Esophagus mucosa (tissue), 1 donor: ENCODE results near the gene TMEM120B. TPM values are rescaled to one million over a fixed set of nuclear protein-coding genes. Genes with fewer than 3 reads are reported as not detected.

ENCODE experiments used
- ATAC-seq: fragments of 200-7000 bp; cut with Tn5 transposase; one replicate; pipeline ENCODE4 v1.9.1; 2020
- total RNA-seq: library from RNA; stranded (reverse); gene quantifications from one replicate; pipeline ENCODE4 v1.2.4, GENCODE V29; 2023
- donor health status: DM: yes; HTN: yes; CAD: no.

The TMEM120B gene
- total RNA-seq, 1 donor from 2014 or later, result 4.1 TPM

- ATAC-seq, result peak; percentile 2
These were observed 110.7 kb downstream of the TMEM120B start for GRCh38 chr12:121823101-121823726.

GRCh38 chr12:121823727-121824115, 111.2 kb downstream of the TMEM120B start:
- ATAC-seq, result no peak

- ATAC-seq, result no peak
These were observed 112.5 kb downstream of the TMEM120B start for GRCh38 chr12:121825041-121825523.

GRCh38 chr12:121826318-121827150, 114.0 kb downstream of the TMEM120B start:
- no peak for ATAC-seq

GRCh38 chr12:121827351-121828099, 115.0 kb downstream of the TMEM120B start:
- ATAC-seq, result peak; percentile 3

- ATAC-seq, result no peak
These were observed 115.8 kb downstream of the TMEM120B start for GRCh38 chr12:121828306-121828705.

- no peak for ATAC-seq
These were observed 116.3 kb downstream of the TMEM120B start for GRCh38 chr12:121828826-121829225.

- ATAC-seq, result no peak
These were observed 116.8 kb downstream of the TMEM120B start for GRCh38 chr12:121829250-121829918.

GRCh38 chr12:121830134-121830533, 117.6 kb downstream of the TMEM120B start:
- no peak for ATAC-seq

GRCh38 chr12:121830588-121831265, 118.2 kb downstream of the TMEM120B start:
- ATAC-seq, result no peak

Other genes with a start within 250 kb of the TMEM120B start
- gene KDM2B, start 131.7 kb upstream of the TMEM120B start, total RNA-seq, result 20.0 TPM
- gene ORAI1, start 86.2 kb upstream of the TMEM120B start, total RNA-seq, result 7.3 TPM
- gene MORN3, start 43.1 kb upstream of the TMEM120B start, total RNA-seq, result 0.08 TPM
- 5.9 TPM for gene RHOF, start 80.9 kb downstream of the TMEM120B start, total RNA-seq
- gene SETD1B, start 91.3 kb downstream of the TMEM120B start, total RNA-seq, result 16.3 TPM
- 0.28 TPM for gene HPD, start 146.1 kb downstream of the TMEM120B start, total RNA-seq
- 48.7 TPM for gene PSMD9, start 176.0 kb downstream of the TMEM120B start, total RNA-seq
- gene CFAP251, start 205.8 kb downstream of the TMEM120B start, total RNA-seq, result 18.3 TPM